ENCODE data around the gene SPIRE2. TPM values are rescaled to one million over a fixed set of nuclear protein-coding genes. Genes with fewer than 3 reads are reported as not detected.

SPIRE2 gene
- polyA plus RNA-seq, 1 donor (not counting 4 experiments of a cell fraction or from before 2014, with no cell fraction given) = 1.1 TPM

DNA sequence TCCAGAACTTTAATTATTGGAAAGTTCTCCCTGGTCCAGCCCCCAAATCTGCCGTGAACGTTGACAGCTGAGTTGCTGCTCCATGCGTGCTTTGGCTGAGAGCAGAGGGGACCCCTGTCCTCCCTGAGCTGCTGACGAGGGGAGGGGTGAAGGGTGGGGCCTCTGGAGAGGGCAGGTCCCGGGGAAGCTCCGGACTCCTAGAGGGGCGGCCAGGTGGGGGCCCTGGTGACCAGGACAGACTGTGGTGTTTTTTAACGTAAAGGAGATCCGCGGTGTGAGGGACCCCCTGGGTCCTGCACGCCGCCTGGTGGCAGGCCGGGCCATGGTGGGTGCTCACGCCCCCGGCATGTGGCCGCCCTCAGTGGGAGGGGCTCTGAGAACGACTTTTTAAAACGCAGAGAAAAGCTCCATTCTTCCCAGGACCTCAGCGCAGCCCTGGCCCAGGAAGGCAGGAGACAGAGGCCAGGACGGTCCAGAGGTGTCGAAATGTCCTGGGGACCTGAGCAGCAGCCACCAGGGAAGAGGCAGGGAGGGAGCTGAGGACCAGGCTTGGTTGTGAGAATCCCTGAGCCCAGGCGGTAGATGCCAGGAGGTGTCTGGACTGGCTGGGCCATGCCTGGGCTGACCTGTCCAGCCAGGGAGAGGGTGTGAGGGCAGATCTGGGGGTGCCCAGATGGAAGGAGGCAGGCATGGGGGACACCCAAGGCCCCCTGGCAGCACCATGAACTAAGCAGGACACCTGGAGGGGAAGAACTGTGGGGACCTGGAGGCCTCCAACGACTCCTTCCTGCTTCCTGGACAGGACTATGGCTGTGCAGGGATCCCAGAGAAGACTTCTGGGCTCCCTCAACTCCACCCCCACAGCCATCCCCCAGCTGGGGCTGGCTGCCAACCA is 90.4 kb downstream of the SPIRE2 start, which contains the start of gene MC1R:
Gene MC1R (plus strand): TSS at position 410 of the 895 bp plus-strand sequence. CDS start 397 bp downstream, at position 807.
- Histone ChIP-seq H3K36me3 (ENCODE audit: control insufficient read depth in 2 of 2, extremely low read depth in 1 of 2, insufficient read depth in 2 of 2, low read length in 2 of 2) (no peaks in the 10 kb centered on the region), H3K4me1 (ENCODE audit: control insufficient read depth, extremely low read depth, insufficient read depth, low read length) (peaks cover 30% of the 10 kb centered on the region), H3K9me3 (ENCODE audit: control insufficient read depth, low read depth, low read length) (no peaks in the 10 kb centered on the region), H3K4me3 (ENCODE audit: control insufficient read depth in 2 of 3, extremely low read depth in 1 of 3, insufficient read depth in 2 of 3, low read depth in 1 of 3, low read length in 3 of 3) (peak within 1 kb of the TSS; percentile 17 to 32 (median 29)), H3K79me2 (ENCODE audit: control insufficient read depth, insufficient read depth, low read length) (no peaks in the 10 kb centered on the region), H3K9me1 (ENCODE audit: control insufficient read depth, extremely low read depth, insufficient read depth, low read length) (no peaks in the 10 kb centered on the region), H3K4me2 (ENCODE audit: control insufficient read depth, extremely low read depth, insufficient read depth, low read depth, low read length) (peak within 1 kb of the TSS; percentile 92), H3K27me3 (ENCODE audit: control insufficient read depth, extremely low read depth, insufficient read depth, low read length) (peaks cover under 1% of the 10 kb centered on the region), H3K27ac (ENCODE audit: control insufficient read depth, insufficient read depth, low read length) (no peak within 1 kb of the TSS), H3K9ac (ENCODE audit: control insufficient read depth, extremely low read depth, insufficient read depth, low read length) (peak within 1 kb of the TSS; percentile 36), H2AFZ (ENCODE audit: control insufficient read depth, low read length) (peak within 1 kb of the TSS; percentile 54), H4K20me1 (ENCODE audit: control insufficient read depth, extremely low read depth, insufficient read depth, low read length) (no peaks in the 10 kb centered on the region)
- no peak for FAIRE-seq
- TF ChIP-seq, protein P1, sequence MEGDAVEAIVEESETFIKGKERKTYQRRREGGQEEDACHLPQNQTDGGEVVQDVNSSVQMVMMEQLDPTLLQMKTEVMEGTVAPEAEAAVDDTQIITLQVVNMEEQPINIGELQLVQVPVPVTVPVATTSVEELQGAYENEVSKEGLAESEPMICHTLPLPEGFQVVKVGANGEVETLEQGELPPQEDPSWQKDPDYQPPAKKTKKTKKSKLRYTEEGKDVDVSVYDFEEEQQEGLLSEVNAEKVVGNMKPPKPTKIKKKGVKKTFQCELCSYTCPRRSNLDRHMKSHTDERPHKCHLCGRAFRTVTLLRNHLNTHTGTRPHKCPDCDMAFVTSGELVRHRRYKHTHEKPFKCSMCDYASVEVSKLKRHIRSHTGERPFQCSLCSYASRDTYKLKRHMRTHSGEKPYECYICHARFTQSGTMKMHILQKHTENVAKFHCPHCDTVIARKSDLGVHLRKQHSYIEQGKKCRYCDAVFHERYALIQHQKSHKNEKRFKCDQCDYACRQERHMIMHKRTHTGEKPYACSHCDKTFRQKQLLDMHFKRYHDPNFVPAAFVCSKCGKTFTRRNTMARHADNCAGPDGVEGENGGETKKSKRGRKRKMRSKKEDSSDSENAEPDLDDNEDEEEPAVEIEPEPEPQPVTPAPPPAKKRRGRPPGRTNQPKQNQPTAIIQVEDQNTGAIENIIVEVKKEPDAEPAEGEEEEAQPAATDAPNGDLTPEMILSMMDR (optimal IDR thresholded peaks at IDR 0.05 in 1 of 3, IDR thresholded peaks at IDR 0.05 in 1 of 3, conservative IDR thresholded peaks at IDR 0.05 in 1 of 3; ENCODE audit: extremely low read depth in 1 of 3, insufficient read depth in 2 of 3, low read length in 3 of 3) = peak in 2 of 3 experiments; percentile 27 to 29
- no peak for TF ChIP-seq EZH2 (IDR thresholded peaks at IDR 0.05; ENCODE audit: low read length)
- dilution Hi-C loops (cut with MboI; ENCODE audit: extremely low pct_ligation_motif_present, low sequenced_read_pairs) = no loop called here
- DNase-seq (ENCODE audit: low read depth, low spot score) = no peak

DNA sequence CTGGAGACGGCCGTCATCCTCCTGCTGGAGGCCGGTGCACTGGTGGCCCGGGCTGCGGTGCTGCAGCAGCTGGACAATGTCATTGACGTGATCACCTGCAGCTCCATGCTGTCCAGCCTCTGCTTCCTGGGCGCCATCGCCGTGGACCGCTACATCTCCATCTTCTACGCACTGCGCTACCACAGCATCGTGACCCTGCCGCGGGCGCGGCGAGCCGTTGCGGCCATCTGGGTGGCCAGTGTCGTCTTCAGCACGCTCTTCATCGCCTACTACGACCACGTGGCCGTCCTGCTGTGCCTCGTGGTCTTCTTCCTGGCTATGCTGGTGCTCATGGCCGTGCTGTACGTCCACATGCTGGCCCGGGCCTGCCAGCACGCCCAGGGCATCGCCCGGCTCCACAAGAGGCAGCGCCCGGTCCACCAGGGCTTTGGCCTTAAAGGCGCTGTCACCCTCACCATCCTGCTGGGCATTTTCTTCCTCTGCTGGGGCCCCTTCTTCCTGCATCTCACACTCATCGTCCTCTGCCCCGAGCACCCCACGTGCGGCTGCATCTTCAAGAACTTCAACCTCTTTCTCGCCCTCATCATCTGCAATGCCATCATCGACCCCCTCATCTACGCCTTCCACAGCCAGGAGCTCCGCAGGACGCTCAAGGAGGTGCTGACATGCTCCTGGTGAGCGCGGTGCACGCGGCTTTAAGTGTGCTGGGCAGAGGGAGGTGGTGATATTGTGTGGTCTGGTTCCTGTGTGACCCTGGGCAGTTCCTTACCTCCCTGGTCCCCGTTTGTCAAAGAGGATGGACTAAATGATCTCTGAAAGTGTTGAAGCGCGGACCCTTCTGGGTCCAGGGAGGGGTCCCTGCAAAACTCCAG is 91.5 kb downstream of the SPIRE2 start:
- no peak overlapping the region for H3K4me2 ChIP-seq (ENCODE audit: control insufficient read depth, extremely low read depth, insufficient read depth, low read depth, low read length)
- H3K36me3 ChIP-seq (ENCODE audit: control insufficient read depth in 2 of 2, extremely low read depth in 1 of 2, insufficient read depth in 2 of 2, low read length in 2 of 2) = no peaks in the 10 kb centered on the region
- no peaks in the 10 kb centered on the region for H3K79me2 ChIP-seq (ENCODE audit: control insufficient read depth, insufficient read depth, low read length)
- H4K20me1 ChIP-seq (ENCODE audit: control insufficient read depth, extremely low read depth, insufficient read depth, low read length) = no peaks in the 10 kb centered on the region
- dilution Hi-C loops (cut with MboI; ENCODE audit: extremely low pct_ligation_motif_present, low sequenced_read_pairs) = no loop called here
- H3K9me1 ChIP-seq (ENCODE audit: control insufficient read depth, extremely low read depth, insufficient read depth, low read length) = no peaks in the 10 kb centered on the region
- no peak overlapping the region for H2AFZ ChIP-seq (ENCODE audit: control insufficient read depth, low read length)
- TF ChIP-seq, protein P1 (optimal IDR thresholded peaks at IDR 0.05 in 1 of 3, IDR thresholded peaks at IDR 0.05 in 1 of 3, conservative IDR thresholded peaks at IDR 0.05 in 1 of 3; ENCODE audit: extremely low read depth in 1 of 3, insufficient read depth in 2 of 3, low read length in 3 of 3) = no peak
- TF ChIP-seq EZH2 (IDR thresholded peaks at IDR 0.05; ENCODE audit: low read length) = no peak
- H3K4me1 ChIP-seq (ENCODE audit: control insufficient read depth, extremely low read depth, insufficient read depth, low read length) = peaks cover 30% of the 10 kb centered on the region
- H3K27ac ChIP-seq (ENCODE audit: control insufficient read depth, insufficient read depth, low read length) = no peak overlapping the region
- peaks cover 5% of the 10 kb centered on the region for H3K27me3 ChIP-seq (ENCODE audit: control insufficient read depth, extremely low read depth, insufficient read depth, low read length)
- H3K9me3 ChIP-seq (ENCODE audit: control insufficient read depth, low read depth, low read length) = no peaks in the 10 kb centered on the region
- no peak overlapping the region for H3K4me3 ChIP-seq (ENCODE audit: control insufficient read depth in 2 of 3, extremely low read depth in 1 of 3, insufficient read depth in 2 of 3, low read depth in 1 of 3, low read length in 3 of 3)
- no peak for FAIRE-seq
- H3K9ac ChIP-seq (ENCODE audit: control insufficient read depth, extremely low read depth, insufficient read depth, low read length) = no peak overlapping the region
- DNase-seq (ENCODE audit: low read depth, low spot score) = no peak
